Vagina (tissue), 2 donors: Measurements from ENCODE around the gene EDAR.

Experiments used
- CTCF ChIP-seq, 3 experiments: fragments of 450-650 bp in 2 of 3; fragments of 200-600 bp in 1 of 3; sonication (generic) in 1 of 3; IDR thresholded peaks; one replicate each; pipeline ENCODE4 v1.5.1; 2017 to 2019; ENCODE audit warnings: antibody characterized with exemption in 3 of 3, mild to moderate bottlenecking in 2 of 3, moderate library complexity in 2 of 3
- POLR2A ChIP-seq, 2 donors: fragments of 450-650 bp; IDR thresholded peaks; one replicate each; pipeline ENCODE4 v1.6.1; 2017; ENCODE audit warnings: antibody characterized with exemption in 2 of 2, mild to moderate bottlenecking in 2 of 2, moderate library complexity in 2 of 2
- POLR2AphosphoS5 ChIP-seq, 2 donors: sonication (generic); formaldehyde crosslinking; IDR thresholded peaks; one replicate each; pipeline ENCODE4 v1.9.0; 2017; ENCODE audit warnings: antibody characterized with exemption in 2 of 2, mild to moderate bottlenecking in 2 of 2, low read depth in 1 of 2; ENCODE audit not compliant: insufficient read depth in 1 of 2

GRCh38 chr2:108898315-108899082 lies 90.5 kb downstream of the EDAR start:
- TF ChIP-seq CTCF (IDR thresholded peaks at IDR 0.05) (no peak), POLR2A (IDR thresholded peaks at IDR 0.05) (no peak), POLR2AphosphoS5 (IDR thresholded peaks at IDR 0.05; ENCODE audit: insufficient read depth in 1 of 2, low read depth in 1 of 2) (no peak)
